Measurements from ENCODE around the gene TBC1D2.

The TBC1D2 gene

GRCh38 chr9:98254228-98255060 lies 1.0 kb downstream of the TBC1D2 start:
- peak overlapping the region; percentile 62 for H3K9ac ChIP-seq (ENCODE audit: low read depth, low read length)
- H3K4me3 ChIP-seq (ENCODE audit: low read depth, low read length) = peak overlapping the region; percentile 90
- peaks cover 3% of the 10 kb centered on the region for H3K36me3 ChIP-seq (ENCODE audit: control insufficient read depth, insufficient read depth, low read length)
- no peaks in the 10 kb centered on the region for H3K9me3 ChIP-seq (ENCODE audit: control insufficient read depth, insufficient read depth, low read length)
- no peaks in the 10 kb centered on the region for H3K4me1 ChIP-seq (ENCODE audit: control insufficient read depth, insufficient read depth, low read length)
- no peaks in the 10 kb centered on the region for H3K27me3 ChIP-seq (ENCODE audit: control insufficient read depth, insufficient read depth, low read length)

- peaks cover 6% of the 10 kb centered on the region for H3K36me3 ChIP-seq (ENCODE audit: control insufficient read depth, insufficient read depth, low read length)
Observed at GRCh38 chr9:98253565-98253964, 1.9 kb downstream of the TBC1D2 start.

GRCh38 chr9:98251551-98251950 lies 3.9 kb downstream of the TBC1D2 start:
- no peaks in the 10 kb centered on the region for H3K4me1 ChIP-seq (ENCODE audit: control insufficient read depth, insufficient read depth, low read length)
- H3K4me3 ChIP-seq (ENCODE audit: low read depth, low read length) = no peak overlapping the region
- H3K9me3 ChIP-seq (ENCODE audit: control insufficient read depth, insufficient read depth, low read length) = no peaks in the 10 kb centered on the region
- no peaks in the 10 kb centered on the region for H3K27me3 ChIP-seq (ENCODE audit: control insufficient read depth, insufficient read depth, low read length)
- H3K9ac ChIP-seq (ENCODE audit: low read depth, low read length) = no peak overlapping the region
- peaks cover 9% of the 10 kb centered on the region for H3K36me3 ChIP-seq (ENCODE audit: control insufficient read depth, insufficient read depth, low read length)

More at GRCh38 chr9:98253565-98253964, 1.9 kb downstream of the TBC1D2 start:
- H3K4me3 ChIP-seq (ENCODE audit: low read depth, low read length) = no peak overlapping the region
- H3K27me3 ChIP-seq (ENCODE audit: control insufficient read depth, insufficient read depth, low read length) = no peaks in the 10 kb centered on the region
- H3K9ac ChIP-seq (ENCODE audit: low read depth, low read length) = no peak overlapping the region
- H3K9me3 ChIP-seq (ENCODE audit: control insufficient read depth, insufficient read depth, low read length) = no peaks in the 10 kb centered on the region
- H3K4me1 ChIP-seq (ENCODE audit: control insufficient read depth, insufficient read depth, low read length) = no peaks in the 10 kb centered on the region

- H3K4me1 ChIP-seq (ENCODE audit: control insufficient read depth, insufficient read depth, low read length) = no peaks in the 10 kb centered on the region
- no peak overlapping the region for H3K4me3 ChIP-seq (ENCODE audit: low read depth, low read length)
- no peak overlapping the region for H3K9ac ChIP-seq (ENCODE audit: low read depth, low read length)
- H3K9me3 ChIP-seq (ENCODE audit: control insufficient read depth, insufficient read depth, low read length) = no peaks in the 10 kb centered on the region
- no peaks in the 10 kb centered on the region for H3K27me3 ChIP-seq (ENCODE audit: control insufficient read depth, insufficient read depth, low read length)
- H3K36me3 ChIP-seq (ENCODE audit: control insufficient read depth, insufficient read depth, low read length) = peaks cover 9% of the 10 kb centered on the region
Observed at GRCh38 chr9:98249771-98250170, 5.7 kb downstream of the TBC1D2 start.

GRCh38 chr9:98248737-98249474 lies 6.5 kb downstream of the TBC1D2 start:
- H3K9me3 ChIP-seq (ENCODE audit: control insufficient read depth, insufficient read depth, low read length) = no peaks in the 10 kb centered on the region
- peaks cover 9% of the 10 kb centered on the region for H3K36me3 ChIP-seq (ENCODE audit: control insufficient read depth, insufficient read depth, low read length)
- H3K4me1 ChIP-seq (ENCODE audit: control insufficient read depth, insufficient read depth, low read length) = peaks cover 2% of the 10 kb centered on the region
- H3K9ac ChIP-seq (ENCODE audit: low read depth, low read length) = no peak overlapping the region
- H3K27me3 ChIP-seq (ENCODE audit: control insufficient read depth, insufficient read depth, low read length) = no peaks in the 10 kb centered on the region
- no peak overlapping the region for H3K4me3 ChIP-seq (ENCODE audit: low read depth, low read length)

- Histone ChIP-seq H3K36me3 (ENCODE audit: control insufficient read depth, insufficient read depth, low read length) (peaks cover 9% of the 10 kb centered on the region), H3K4me1 (ENCODE audit: control insufficient read depth, insufficient read depth, low read length) (peaks cover 2% of the 10 kb centered on the region), H3K9ac (ENCODE audit: low read depth, low read length) (no peak overlapping the region), H3K4me3 (ENCODE audit: low read depth, low read length) (no peak overlapping the region), H3K27me3 (ENCODE audit: control insufficient read depth, insufficient read depth, low read length) (no peaks in the 10 kb centered on the region), H3K9me3 (ENCODE audit: control insufficient read depth, insufficient read depth, low read length) (no peaks in the 10 kb centered on the region)
Observed at GRCh38 chr9:98247831-98248657, 7.4 kb downstream of the TBC1D2 start.

- no peaks in the 10 kb centered on the region for H3K9me3 ChIP-seq (ENCODE audit: control insufficient read depth, insufficient read depth, low read length)
- no peak overlapping the region for H3K9ac ChIP-seq (ENCODE audit: low read depth, low read length)
- no peak overlapping the region for H3K4me3 ChIP-seq (ENCODE audit: low read depth, low read length)
- H3K36me3 ChIP-seq (ENCODE audit: control insufficient read depth, insufficient read depth, low read length) = no peaks in the 10 kb centered on the region
- no peaks in the 10 kb centered on the region for H3K27me3 ChIP-seq (ENCODE audit: control insufficient read depth, insufficient read depth, low read length)
- peaks cover 2% of the 10 kb centered on the region for H3K4me1 ChIP-seq (ENCODE audit: control insufficient read depth, insufficient read depth, low read length)
Observed at GRCh38 chr9:98242426-98242825, 13.0 kb downstream of the TBC1D2 start.

GRCh38 chr9:98241357-98242300 lies 13.8 kb downstream of the TBC1D2 start:
- no peaks in the 10 kb centered on the region for H3K9me3 ChIP-seq (ENCODE audit: control insufficient read depth, insufficient read depth, low read length)
- peaks cover 2% of the 10 kb centered on the region for H3K4me1 ChIP-seq (ENCODE audit: control insufficient read depth, insufficient read depth, low read length)

GRCh38 chr9:98240475-98240874 lies 15.0 kb downstream of the TBC1D2 start:
- H3K9ac ChIP-seq (ENCODE audit: low read depth, low read length) = no peak overlapping the region
- no peaks in the 10 kb centered on the region for H3K27me3 ChIP-seq (ENCODE audit: control insufficient read depth, insufficient read depth, low read length)
- H3K9me3 ChIP-seq (ENCODE audit: control insufficient read depth, insufficient read depth, low read length) = no peaks in the 10 kb centered on the region
- no peaks in the 10 kb centered on the region for H3K36me3 ChIP-seq (ENCODE audit: control insufficient read depth, insufficient read depth, low read length)
- no peak overlapping the region for H3K4me3 ChIP-seq (ENCODE audit: low read depth, low read length)
- H3K4me1 ChIP-seq (ENCODE audit: control insufficient read depth, insufficient read depth, low read length) = peaks cover 2% of the 10 kb centered on the region

More at GRCh38 chr9:98241357-98242300, 13.8 kb downstream of the TBC1D2 start:
- Histone ChIP-seq H3K4me3 (ENCODE audit: low read depth, low read length) (no peak overlapping the region), H3K9ac (ENCODE audit: low read depth, low read length) (no peak overlapping the region), H3K36me3 (ENCODE audit: control insufficient read depth, insufficient read depth, low read length) (no peaks in the 10 kb centered on the region), H3K27me3 (ENCODE audit: control insufficient read depth, insufficient read depth, low read length) (no peaks in the 10 kb centered on the region)

- Histone ChIP-seq H3K9me3 (ENCODE audit: control insufficient read depth, insufficient read depth, low read length) (no peaks in the 10 kb centered on the region), H3K36me3 (ENCODE audit: control insufficient read depth, insufficient read depth, low read length) (no peaks in the 10 kb centered on the region), H3K4me3 (ENCODE audit: low read depth, low read length) (no peak overlapping the region), H3K27me3 (ENCODE audit: control insufficient read depth, insufficient read depth, low read length) (no peaks in the 10 kb centered on the region), H3K4me1 (ENCODE audit: control insufficient read depth, insufficient read depth, low read length) (no peaks in the 10 kb centered on the region), H3K9ac (ENCODE audit: low read depth, low read length) (no peak overlapping the region)
Observed at GRCh38 chr9:98236901-98237487, 18.5 kb downstream of the TBC1D2 start.
